ENCODE data around the gene AFG1L.

DNA sequence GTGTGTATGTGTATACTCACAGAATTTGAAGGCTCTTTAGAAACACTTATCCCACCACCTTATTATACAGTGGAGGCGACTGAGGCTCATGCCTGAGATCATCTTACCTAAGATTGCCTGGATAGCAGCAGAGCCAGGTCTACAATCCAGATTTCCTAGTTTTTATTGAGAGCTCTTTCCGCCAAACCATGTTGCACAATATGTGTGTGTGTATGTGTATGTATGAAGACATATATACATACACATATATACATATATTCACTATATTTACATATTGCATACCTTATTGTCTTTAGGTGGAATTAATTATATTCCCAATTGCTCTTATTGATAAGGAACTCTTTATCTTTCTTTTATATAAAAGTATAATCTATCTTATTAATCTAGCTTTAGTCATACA lies 130.6 kb downstream of the AFG1L start:
- TF ChIP-seq, protein P1, sequence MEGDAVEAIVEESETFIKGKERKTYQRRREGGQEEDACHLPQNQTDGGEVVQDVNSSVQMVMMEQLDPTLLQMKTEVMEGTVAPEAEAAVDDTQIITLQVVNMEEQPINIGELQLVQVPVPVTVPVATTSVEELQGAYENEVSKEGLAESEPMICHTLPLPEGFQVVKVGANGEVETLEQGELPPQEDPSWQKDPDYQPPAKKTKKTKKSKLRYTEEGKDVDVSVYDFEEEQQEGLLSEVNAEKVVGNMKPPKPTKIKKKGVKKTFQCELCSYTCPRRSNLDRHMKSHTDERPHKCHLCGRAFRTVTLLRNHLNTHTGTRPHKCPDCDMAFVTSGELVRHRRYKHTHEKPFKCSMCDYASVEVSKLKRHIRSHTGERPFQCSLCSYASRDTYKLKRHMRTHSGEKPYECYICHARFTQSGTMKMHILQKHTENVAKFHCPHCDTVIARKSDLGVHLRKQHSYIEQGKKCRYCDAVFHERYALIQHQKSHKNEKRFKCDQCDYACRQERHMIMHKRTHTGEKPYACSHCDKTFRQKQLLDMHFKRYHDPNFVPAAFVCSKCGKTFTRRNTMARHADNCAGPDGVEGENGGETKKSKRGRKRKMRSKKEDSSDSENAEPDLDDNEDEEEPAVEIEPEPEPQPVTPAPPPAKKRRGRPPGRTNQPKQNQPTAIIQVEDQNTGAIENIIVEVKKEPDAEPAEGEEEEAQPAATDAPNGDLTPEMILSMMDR (IDR thresholded peaks at IDR 0.05; ENCODE audit: low read depth, low read length) = no peak
- TF ChIP-seq EZH2phosphoT487 (IDR thresholded peaks at IDR 0.05; ENCODE audit: low read depth) = no peak

All from OCI-LY3 (cell line).